Stimulated activated CD8-positive, alpha-beta memory T cell treated with anti-CD3 and anti-CD28 coated beads, Interleukin-4, amount 100 ng/mL, for 24 hours (primary cell): ENCODE data around the gene GGA3.
A peak's percentile ranks its signal among the peaks of the same experiment; 100 is the strongest.
"Not testable (repeated sequence)": the region's sequence is repeated elsewhere in the genome, so short reads cannot be mapped to it uniquely, and the experiment has no call there.

Experiments used
- DNase-seq: peaks from one replicate; pipeline ENCODE4 v3.0.0-alpha.2; 2020; ENCODE audit warnings: low read depth

GGA3 gene

DNA sequence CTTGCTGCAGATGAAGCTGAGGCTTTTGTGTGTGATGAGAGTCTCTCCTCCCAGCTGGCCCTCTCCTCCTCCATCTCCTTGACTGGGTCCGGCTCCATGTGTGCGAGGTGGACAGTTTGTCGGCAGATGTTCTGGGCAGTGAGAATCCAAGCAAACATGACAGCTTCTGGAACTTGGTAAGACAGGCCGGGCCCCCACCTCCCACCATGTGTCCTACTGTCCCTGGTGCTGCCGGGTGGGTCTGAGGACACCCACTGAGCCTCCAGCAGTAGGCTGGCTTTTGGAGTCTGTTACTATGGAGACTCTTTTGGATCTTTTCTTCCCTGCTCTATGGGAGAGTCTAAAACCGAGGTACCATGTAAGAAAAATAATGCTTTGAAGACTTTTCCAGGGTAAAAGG is 43.3 kb downstream of the GGA3 start:
- DNase-seq = no peak

DNA sequence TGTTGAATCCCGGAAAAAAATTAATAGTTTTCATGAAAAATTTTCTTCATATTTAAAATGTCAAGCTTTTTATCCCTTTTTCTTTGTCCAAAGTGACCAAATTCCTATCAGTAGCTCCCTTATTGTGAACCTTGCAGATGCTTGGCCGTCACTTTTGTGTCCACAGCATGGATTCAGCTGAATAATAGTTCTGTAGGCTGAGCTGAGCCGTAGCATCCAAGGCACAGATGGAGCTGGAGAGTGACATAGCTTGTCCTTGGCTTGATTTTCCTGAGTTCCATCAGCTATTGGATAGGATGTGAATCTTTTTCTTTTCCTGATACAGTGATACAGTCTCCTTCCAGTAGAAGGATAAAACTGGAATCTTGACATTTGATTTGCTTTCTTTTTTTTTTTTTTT is 52.3 kb downstream of the GGA3 start:
- DNase-seq = no peak

DNA sequence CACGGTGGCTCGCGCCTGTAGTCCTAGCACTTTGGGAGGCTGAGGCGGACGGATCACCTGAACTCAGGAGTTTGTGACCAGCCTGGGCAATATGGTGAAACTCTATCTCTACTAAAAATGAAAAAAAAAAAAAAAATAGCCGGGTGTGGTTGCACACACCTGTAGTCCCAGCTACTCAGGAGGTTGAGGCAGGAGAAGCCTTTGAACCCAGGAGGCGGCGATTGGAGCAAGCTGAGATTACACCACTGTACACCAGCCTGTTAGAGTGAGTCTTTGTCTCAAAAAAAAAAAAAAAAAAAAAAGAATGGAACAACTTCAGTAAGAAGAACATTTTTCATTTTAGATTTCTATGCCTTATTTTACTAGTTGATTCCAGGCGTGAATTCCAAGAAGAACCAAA is 53.2 kb downstream of the GGA3 start:
- no peak for DNase-seq

DNA sequence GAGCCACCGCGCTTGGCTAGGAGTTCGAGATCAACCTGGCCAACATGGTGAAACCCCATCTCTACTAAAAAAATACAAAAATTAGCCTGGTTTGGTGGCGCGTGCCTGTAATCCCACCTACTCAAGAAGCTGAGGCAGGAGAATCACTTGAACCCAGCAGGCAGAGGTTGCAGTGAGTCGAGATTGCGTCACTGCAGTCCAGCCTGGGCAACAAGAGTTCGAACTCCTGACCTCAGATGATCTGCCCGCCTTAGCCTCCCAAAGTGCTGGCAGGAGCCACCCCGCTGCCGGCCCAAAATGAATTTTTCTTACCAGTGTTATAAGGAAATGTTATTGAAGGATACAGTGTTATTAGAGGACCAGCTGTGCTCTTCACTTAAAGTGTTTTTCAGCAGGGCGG is 53.6 kb downstream of the GGA3 start:
- DNase-seq = no peak

DNA sequence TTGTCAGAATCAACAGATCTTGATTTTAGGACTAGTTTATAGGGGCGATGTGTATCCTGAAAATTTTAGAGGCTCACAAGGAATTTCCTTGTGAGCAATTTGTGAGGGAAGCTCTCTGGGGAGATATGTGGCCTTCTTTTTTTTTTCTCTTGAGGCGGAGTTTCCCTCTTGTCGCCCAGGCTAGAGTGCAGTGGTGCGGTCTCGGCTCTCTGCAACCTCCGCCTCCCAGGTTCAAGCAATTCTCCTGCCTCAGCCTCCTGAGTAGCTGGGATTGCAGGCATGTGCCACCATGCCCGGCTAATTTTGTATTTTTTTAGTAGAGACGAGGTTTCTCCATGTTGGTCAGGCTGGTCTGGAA is 54.4 kb downstream of the GGA3 start:
- not testable (repeated sequence) for DNase-seq

DNA sequence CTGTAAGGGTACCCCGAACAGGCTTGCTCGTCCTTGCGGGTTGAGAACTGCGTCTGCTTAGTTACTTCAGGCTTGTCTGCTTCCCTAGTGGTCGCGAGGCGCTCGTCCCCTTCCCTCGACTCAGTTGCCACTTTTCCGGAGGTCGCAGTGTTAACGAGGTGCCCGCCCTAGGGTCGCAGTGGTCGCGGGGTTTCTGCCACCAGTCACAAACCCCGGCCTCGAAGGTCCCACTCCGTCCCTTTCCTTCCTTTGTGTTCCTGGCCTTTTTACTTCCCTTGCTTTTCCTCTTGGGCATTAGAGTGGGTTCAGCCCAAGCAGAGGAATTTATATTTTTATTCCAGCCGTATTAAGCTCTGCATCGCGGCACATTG is 55.6 kb downstream of the GGA3 start:
- no peak for DNase-seq

DNA sequence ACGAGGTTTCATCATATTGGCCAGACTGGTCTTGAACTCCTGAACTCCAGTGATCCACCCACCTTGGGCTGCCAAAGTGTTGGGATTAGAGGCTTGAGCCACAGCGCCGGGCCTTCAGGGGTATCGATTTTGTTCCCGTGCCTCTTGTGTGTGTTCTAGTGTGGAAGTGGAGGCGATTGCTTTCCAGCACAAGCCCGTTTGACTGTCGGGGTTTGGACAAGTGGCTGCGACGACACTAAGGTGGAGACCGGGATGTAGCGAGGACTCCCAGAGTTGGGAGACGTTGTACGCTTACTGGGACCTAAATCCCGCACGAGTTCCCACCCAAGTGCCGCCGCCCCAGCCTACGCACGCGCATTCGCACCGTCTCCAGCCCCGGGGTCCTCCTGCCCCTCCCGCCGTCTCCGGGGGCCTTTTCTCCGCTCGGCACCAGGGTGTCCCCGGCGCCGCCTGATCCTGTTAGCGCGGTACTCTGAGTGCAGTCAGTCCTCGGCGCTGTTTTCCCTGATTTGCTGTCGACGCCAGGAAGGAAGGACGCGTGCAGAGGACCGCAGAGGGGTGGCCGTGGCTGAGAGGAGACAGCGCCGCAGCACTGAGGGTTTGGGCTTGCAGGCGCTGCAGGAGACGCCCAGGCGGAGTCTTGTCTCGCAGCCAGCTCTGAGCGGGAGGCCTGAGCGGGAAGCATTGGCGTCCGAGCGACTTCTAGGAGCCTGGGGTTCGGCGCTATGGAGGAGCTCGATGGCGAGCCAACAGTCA is 56.2 kb downstream of the GGA3 start, which contains the start of gene NUP85:
Gene NUP85 (plus strand): TSS at position 643 of the 756 bp plus-strand sequence. CDS start 83 bp downstream, at position 726.
- DNase-seq = peak; percentile 89

DNA sequence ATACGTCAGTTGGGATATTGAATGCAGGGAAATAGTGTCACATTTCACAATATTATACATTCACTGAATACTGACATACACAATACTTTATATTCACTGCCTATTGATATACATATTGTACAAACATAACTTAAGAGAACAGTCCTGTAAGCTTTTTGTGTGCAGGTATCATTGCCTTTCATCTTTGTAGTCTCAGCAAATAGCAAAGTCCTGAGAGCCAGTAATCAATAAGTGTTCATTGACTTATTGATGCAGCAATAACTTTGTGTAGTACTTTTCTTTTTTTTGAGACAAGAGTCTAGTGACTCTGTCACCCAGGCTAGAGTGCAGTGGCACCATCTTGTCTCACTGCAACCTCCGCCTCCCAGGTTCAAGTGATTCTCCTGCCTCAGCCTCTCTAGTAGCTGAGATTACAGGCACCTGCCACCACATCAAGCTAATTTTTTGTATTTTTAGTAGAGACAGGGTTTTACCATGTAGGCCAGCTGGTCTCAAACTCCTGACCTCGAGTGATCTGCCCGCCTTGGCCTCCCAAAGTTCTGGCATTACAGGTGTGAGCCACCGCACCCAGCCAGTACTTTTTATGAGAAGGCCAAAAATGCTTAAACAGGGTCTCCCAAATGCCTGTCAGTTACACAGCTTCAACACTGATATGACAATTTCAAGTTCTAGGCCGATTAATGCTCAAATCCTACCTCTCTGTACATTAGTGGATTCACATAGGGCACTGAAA is 61.4 kb downstream of the GGA3 start:
- no peak for DNase-seq

DNA sequence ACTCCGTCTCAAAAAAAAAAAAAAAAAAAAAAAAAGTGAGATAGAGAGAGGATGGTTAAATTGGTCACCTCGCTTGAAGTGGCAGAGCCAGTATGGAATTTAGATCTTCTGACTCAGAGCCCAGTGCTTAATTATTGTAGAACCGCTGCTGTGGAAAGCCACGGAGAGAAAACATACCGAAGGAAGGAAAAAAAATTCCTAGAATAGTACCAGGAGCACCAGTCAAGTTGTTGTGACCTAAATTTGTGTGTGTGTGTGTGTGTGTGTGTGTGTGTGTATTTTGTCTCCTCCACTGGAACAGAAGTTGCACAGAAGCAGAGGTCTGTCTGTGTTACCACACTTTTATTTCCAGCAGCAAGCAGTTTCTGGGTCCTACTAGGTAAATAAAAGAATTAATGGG is 66.5 kb downstream of the GGA3 start:
- DNase-seq = no peak

DNA sequence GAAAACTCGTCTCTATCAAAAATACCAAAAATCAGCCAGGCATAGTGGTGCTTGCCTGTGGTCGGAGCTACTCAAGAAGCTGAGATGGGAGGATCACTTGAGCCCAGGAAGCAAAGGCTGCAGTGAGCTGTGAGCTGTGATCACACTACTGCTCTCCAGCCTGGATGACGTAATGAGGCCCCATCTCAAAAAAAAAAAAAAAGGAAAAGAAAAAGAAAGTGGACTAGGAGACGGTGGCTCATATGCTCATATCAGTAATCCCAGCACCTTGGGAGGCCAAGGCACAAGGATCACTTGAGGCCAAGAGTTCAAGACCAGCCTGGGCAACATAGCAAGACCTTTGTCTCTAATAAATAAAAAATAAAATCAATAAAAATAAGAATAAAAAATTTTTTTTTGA is 69.8 kb downstream of the GGA3 start:
- no peak for DNase-seq

DNA sequence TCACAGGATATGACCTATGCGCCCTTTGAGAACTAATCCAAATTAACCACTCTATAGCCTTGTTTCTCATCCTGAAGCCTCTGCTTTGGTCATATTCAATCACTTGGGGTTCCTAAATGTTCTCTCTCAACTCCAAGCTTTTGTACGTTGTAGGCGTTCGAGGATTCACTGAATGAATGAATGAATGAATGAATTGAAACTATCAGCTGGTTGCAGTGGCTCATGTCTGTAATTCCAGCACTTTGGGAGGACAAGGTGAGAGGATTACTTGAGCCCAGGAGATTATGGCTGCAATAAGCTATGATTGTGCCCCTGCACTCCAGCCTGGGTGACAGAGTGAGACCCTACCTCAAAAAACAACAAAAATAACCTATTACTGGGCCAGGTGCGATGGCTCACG is 72.8 kb downstream of the GGA3 start:
- DNase-seq = no peak
